ENCODE data around the gene RPRD1B.

- TF ChIP-seq, protein P1, sequence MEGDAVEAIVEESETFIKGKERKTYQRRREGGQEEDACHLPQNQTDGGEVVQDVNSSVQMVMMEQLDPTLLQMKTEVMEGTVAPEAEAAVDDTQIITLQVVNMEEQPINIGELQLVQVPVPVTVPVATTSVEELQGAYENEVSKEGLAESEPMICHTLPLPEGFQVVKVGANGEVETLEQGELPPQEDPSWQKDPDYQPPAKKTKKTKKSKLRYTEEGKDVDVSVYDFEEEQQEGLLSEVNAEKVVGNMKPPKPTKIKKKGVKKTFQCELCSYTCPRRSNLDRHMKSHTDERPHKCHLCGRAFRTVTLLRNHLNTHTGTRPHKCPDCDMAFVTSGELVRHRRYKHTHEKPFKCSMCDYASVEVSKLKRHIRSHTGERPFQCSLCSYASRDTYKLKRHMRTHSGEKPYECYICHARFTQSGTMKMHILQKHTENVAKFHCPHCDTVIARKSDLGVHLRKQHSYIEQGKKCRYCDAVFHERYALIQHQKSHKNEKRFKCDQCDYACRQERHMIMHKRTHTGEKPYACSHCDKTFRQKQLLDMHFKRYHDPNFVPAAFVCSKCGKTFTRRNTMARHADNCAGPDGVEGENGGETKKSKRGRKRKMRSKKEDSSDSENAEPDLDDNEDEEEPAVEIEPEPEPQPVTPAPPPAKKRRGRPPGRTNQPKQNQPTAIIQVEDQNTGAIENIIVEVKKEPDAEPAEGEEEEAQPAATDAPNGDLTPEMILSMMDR (IDR thresholded peaks at IDR 0.05) = no peak
- TF ChIP-seq POLR2A (IDR thresholded peaks at IDR 0.05) = no peak
These were observed 31.1 kb upstream of the RPRD1B start for GRCh38 chr20:38002422-38002821.
